ENCODE measurements around the gene EEF1AKMT3. TPM values are rescaled to one million over a fixed set of nuclear protein-coding genes. Genes with fewer than 3 reads are reported as not detected.
A peak's percentile ranks its signal among the peaks of the same experiment; 100 is the strongest.
"Not testable (repeated sequence)": the region's sequence is repeated elsewhere in the genome, so short reads cannot be mapped to it uniquely, and the experiment has no call there.

Gene EEF1AKMT3
- total RNA-seq, 1 donor from 2014 or later: 7.3 TPM

DNA sequence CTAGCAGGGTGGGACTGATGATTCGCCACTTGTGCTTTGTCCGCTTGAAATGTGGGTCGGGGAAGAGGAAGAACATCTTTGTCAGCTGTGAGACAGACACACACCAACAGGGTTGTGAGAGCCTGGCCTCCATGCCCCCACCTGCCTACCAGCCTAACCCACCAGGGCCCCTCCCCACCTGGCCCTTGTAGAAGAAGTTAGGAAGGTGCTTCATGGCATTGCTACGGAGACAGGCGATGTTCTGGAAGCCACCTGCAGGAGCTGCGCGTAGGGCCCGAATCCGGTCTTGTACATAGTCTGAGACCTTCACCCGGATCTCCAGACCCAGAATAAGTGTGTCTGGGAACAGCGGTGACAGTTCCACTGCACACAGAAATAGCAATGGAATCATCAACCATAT lies 2.8 kb upstream of the EEF1AKMT3 start:
- no peak for DNase-seq (ENCODE audit: low read depth)
- TF ChIP-seq, protein P1, sequence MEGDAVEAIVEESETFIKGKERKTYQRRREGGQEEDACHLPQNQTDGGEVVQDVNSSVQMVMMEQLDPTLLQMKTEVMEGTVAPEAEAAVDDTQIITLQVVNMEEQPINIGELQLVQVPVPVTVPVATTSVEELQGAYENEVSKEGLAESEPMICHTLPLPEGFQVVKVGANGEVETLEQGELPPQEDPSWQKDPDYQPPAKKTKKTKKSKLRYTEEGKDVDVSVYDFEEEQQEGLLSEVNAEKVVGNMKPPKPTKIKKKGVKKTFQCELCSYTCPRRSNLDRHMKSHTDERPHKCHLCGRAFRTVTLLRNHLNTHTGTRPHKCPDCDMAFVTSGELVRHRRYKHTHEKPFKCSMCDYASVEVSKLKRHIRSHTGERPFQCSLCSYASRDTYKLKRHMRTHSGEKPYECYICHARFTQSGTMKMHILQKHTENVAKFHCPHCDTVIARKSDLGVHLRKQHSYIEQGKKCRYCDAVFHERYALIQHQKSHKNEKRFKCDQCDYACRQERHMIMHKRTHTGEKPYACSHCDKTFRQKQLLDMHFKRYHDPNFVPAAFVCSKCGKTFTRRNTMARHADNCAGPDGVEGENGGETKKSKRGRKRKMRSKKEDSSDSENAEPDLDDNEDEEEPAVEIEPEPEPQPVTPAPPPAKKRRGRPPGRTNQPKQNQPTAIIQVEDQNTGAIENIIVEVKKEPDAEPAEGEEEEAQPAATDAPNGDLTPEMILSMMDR (IDR thresholded peaks at IDR 0.05; ENCODE audit: insufficient read depth, low read length, poor library complexity, severe bottlenecking): no peak

DNA sequence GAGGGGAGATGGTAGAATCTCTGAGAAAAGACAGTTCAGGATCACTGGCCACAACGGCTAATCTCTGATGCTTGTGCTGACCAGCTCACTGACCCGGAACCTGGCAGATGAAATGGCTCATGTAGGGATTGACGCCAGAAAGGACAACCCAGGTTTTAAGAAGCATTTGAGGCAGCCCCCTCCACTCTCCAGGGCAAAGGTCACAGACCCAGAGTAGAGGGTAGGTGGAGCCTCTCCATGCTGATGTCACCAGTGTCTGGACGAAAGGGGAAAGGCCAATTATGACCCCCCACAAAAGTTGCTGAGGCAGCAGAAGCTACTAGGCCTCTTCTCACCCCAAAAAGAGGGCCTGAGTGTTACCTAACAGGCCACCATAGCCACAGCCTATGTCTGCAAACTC lies 1.7 kb upstream of the EEF1AKMT3 start:
- DNase-seq (ENCODE audit: low read depth): no peak
- Histone ChIP-seq H3K27me3 (ENCODE audit: control insufficient read depth, insufficient read depth, low read length) (peaks cover 7% of the 10 kb centered on the region), H3K4me3 (ENCODE audit: low read depth, low read length) (no peak overlapping the region), H3K36me3 (ENCODE audit: control insufficient read depth, insufficient read depth, low read length) (no peaks in the 10 kb centered on the region)
- TF ChIP-seq, protein P1 (IDR thresholded peaks at IDR 0.05; ENCODE audit: insufficient read depth, low read length, poor library complexity, severe bottlenecking): no peak

More for the DNA sequence above, 2.8 kb upstream of the EEF1AKMT3 start:
- Histone ChIP-seq H3K27me3 (ENCODE audit: control insufficient read depth, insufficient read depth, low read length) (peaks cover 18% of the 10 kb centered on the region), H3K4me3 (ENCODE audit: low read depth, low read length) (no peak overlapping the region), H3K36me3 (ENCODE audit: control insufficient read depth, insufficient read depth, low read length) (no peaks in the 10 kb centered on the region)

- peaks cover under 1% of the 10 kb centered on the region for H3K27me3 ChIP-seq (ENCODE audit: control insufficient read depth, insufficient read depth, low read length)
- no peak for DNase-seq (ENCODE audit: low read depth)
- TF ChIP-seq, protein P1 (IDR thresholded peaks at IDR 0.05; ENCODE audit: insufficient read depth, low read length, poor library complexity, severe bottlenecking): no peak
- peak overlapping the region; percentile 70 for H3K4me3 ChIP-seq (ENCODE audit: low read depth, low read length)
- no peaks in the 10 kb centered on the region for H3K36me3 ChIP-seq (ENCODE audit: control insufficient read depth, insufficient read depth, low read length)
These were observed 1.1 kb upstream of the EEF1AKMT3 start for GRCh38 chr12:57771236-57771872.

GRCh38 chr12:57771873-57772428 lies 463 bp upstream of the EEF1AKMT3 start, which contains the start of gene METTL1:
Gene METTL1, minus strand, starts transcription at chr12:57772105. Its CDS starts 22 bp downstream, at chr12:57772083.
- peak; percentile 74 for DNase-seq (ENCODE audit: low read depth)
- TF ChIP-seq, protein P1 (IDR thresholded peaks at IDR 0.05; ENCODE audit: insufficient read depth, low read length, poor library complexity, severe bottlenecking): no peak
- Histone ChIP-seq H3K27me3 (ENCODE audit: control insufficient read depth, insufficient read depth, low read length) (no peaks in the 10 kb centered on the region), H3K36me3 (ENCODE audit: control insufficient read depth, insufficient read depth, low read length) (no peaks in the 10 kb centered on the region), H3K4me3 (ENCODE audit: low read depth, low read length) (peak within 1 kb of the TSS; percentile 70)

- not testable (repeated sequence) for H3K4me3 ChIP-seq (ENCODE audit: low read depth, low read length); H3K27me3 ChIP-seq (ENCODE audit: control insufficient read depth, insufficient read depth, low read length); H3K36me3 ChIP-seq (ENCODE audit: control insufficient read depth, insufficient read depth, low read length); DNase-seq (ENCODE audit: low read depth)
These were observed 2.2 kb downstream of the EEF1AKMT3 start for GRCh38 chr12:57774634-57775033.

- no peak overlapping the region for H3K4me3 ChIP-seq (ENCODE audit: low read depth, low read length)
- H3K27me3 ChIP-seq (ENCODE audit: control insufficient read depth, insufficient read depth, low read length): no peaks in the 10 kb centered on the region
- no peak for DNase-seq (ENCODE audit: low read depth)
- TF ChIP-seq, protein P1 (IDR thresholded peaks at IDR 0.05; ENCODE audit: insufficient read depth, low read length, poor library complexity, severe bottlenecking): no peak
- H3K36me3 ChIP-seq (ENCODE audit: control insufficient read depth, insufficient read depth, low read length): no peaks in the 10 kb centered on the region
These were observed 2.6 kb downstream of the EEF1AKMT3 start for GRCh38 chr12:57775044-57775443.
